WI38 (cell line): ENCODE data around the gene SPEM3.
"Not testable (repeated sequence)": the region's sequence is repeated elsewhere in the genome, so short reads cannot be mapped to it uniquely, and the experiment has no call there.

Experiments used
- H3K4me3 ChIP-seq: 2 replicates; pipeline ENCODE4 v1.5.1; 2011; ENCODE audit warnings: low read depth, mild to moderate bottlenecking, control low read depth, low read length
- CTCF ChIP-seq: IDR thresholded peaks from 2 replicates; pipeline ENCODE4 v1.5.1; 2012; ENCODE audit warnings: low read depth, mild to moderate bottlenecking, control low read depth, low read length

The SPEM3 gene

GRCh38 chr17:7477392-7478275 lies 49.0 kb downstream of the SPEM3 start:
- H3K4me3 ChIP-seq, result peak overlapping the region; percentile 87
- TF ChIP-seq CTCF, result no peak

DNA sequence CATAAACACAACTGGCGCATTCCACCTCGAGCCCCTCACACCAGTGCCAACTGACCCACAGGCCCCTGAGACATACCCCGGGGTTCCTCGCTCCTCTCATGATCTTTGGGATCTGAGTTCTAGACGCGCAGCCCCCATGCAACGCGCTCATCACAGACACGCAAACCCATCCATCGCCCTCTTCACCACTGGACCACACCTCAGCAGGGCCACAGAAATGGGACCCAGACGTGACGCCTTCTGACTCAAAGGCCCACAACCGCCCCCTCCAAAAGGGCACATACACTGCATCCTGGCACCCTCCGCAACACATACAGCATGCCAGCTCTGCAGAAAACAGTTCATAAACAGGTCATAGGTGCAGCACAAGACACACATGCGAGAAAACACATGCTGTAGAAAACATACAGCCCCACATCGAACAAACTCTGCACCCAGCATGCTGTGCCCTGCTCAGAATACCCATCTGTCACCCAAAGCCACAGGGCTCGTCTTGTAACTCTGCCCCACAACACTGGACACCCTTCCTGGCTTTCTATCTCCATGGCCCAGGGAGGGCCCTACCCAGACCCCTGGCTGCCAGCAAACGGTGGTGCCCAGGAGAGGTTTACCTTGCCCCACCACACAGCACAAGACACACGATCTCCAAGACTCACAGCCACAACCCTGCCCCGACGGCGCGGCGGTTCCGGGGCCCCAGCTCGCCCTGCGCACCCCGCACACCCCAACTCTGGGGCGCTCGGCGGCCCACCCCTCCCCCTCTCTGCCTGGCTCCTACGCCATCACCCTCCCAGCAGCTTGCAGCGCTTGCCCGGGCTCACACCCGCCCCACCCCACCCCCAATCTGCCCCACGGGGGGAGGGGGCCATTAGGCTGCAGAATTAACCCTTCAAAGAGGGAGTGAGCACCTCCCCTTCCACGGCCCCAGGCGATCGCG lies 49.9 kb downstream of the SPEM3 start:
- TF ChIP-seq CTCF, result no peak
- H3K4me3 ChIP-seq, result peak overlapping the region; percentile 87

DNA sequence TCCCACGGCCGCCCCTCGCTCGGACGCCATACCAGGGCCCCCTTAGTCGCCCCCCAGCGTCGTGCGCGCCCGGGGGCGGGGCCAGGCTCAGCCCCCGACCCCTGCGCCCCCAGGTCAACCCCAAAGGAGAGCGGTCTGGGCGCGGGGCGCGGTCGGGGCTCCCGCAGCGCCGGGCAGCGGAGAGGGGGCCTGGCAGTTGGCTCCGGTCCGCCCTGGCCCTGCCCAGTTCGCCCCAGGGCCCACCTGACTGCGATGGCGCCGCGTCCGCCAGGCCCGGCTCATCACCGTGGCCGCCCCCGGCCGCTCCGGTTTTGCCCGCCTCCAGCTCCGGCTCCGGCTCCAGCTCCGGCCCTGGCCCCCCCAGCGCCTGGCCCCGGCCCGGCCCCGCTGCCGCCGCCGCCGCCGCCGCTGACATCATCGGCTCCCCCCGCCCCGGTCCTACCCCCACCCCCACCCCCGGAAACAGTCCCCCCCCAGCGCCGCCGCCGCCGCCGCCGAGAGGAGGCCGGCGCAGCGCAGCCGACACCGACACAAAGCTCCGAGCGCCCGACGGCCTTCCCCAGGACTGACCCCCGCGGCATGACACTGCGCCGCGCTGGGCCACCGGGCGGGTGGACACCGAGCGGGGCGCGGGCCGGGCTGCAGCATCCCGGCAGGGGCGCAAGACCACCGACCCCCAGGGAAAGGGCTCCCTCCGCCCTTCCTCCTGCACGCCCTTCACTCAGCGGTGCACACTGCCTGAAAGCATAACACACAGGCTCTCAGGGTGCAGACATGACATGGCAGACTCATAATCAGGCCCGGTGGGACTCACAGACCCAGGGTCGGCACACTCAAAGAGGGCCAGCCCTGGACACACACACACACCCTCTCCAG lies 50.8 kb downstream of the SPEM3 start, which contains the start of gene ZBTB4:
Gene ZBTB4, minus strand, starts transcription at position 419 of the 876 bp plus-strand sequence. CDS start 12,830 bp downstream, outside the sequence.
- H3K4me3 ChIP-seq, result peak within 1 kb of the TSS; percentile 87

DNA sequence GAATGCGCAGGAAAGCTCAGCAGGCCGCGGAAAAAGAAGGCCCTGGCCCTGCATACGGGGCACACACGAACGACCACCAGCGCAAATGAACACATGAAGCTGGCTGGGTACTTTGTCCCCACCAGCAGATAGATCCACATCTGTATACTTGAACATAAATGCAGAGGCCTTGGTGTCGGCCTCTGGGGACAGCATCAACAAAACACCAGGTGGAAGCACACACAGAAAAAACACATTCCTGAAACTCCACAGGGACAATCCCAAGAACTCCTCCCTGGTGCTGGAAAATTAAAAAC lies 51.4 kb downstream of the SPEM3 start:
- peak overlapping the region; percentile 65 for H3K4me3 ChIP-seq
- TF ChIP-seq CTCF, result no peak

More for the DNA sequence above, 50.8 kb downstream of the SPEM3 start, which contains the start of gene ZBTB4:
- no peak for TF ChIP-seq CTCF

DNA sequence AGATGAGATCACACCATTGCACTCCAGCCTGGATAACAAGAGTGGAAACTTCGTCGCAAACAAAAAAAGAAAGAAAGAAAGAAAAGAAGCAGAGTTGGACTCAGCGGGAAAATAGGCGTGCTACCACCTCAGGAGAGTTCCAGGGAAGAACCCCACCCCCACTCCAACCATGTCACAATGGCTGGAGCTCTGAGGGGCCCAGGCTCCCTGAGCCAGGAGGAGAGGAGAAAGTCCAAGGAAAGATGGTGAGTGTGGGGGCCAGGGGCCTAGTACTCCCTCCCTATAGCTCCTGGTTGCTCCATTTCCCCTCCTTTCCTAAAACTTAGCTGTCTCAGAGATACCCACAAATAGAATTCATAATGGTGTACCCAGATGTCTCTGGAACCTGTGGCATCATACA lies 52.6 kb downstream of the SPEM3 start, which contains the start of gene SLC35G6:
Gene SLC35G6, plus strand, starts transcription at position 172 of the 400 bp plus-strand sequence. Its CDS starts 71 bp downstream, at position 243.
- H3K4me3 ChIP-seq, result peak within 1 kb of the TSS; percentile 65; the same call in 1 of the 2 replicates

- H3K4me3 ChIP-seq, result not testable (repeated sequence)
These were observed 53.4 kb downstream of the SPEM3 start for GRCh38 chr17:7481842-7482741.
